Limb (tissue), 2 donors: ENCODE results near the gene PTPRG.
A peak's percentile ranks its signal among the peaks of the same experiment; 100 is the strongest.

ENCODE experiments used
- DNase-seq, 2 donors: peaks; one replicate each; pipeline ENCODE4 v3.0.0-alpha.2; 2016; ENCODE audit errors: extremely low spot score in 2 of 2

PTPRG gene

DNA sequence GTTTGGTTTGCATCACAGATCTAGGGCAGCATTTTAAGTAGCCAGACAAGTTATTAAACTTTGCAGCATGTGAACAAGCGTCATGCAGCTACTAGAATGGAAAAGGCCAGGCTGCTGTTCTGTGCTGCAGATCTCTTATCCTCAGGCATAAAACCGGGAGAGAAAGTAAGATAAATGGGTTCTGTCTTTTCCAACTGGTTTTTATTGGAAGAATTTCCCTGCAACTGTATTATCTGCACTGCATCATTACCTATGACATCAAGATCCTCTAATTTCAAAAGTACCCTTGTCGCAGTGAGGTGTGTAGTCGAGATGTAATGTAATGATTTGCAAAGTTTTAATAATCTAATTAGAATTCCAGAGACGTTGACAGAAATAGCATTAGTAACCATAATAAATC, 571.6 kb downstream of the PTPRG start:
- DNase-seq, result no peak

DNA sequence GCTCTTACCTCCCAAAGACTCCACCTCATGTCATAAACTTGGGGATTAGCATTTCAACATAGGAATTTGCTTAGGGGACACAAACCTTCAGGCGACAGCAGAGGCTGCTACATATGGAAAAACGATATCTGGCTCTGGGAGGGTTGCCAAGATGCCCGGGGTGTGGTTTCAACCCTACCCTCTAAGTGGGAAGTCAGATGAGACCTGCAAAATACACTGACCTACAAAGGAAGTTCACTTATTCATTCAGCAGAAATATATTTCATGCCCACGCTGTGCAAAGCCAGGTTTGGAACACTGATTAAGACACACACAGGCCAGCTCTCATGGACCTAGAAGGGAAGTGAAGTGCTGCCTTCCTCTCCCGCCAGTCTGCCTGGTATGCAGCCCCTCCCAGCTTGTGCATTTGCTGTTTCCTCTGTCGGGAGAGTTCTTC, 572.7 kb downstream of the PTPRG start:
- DNase-seq, result peak; percentile 26 to 46

DNA sequence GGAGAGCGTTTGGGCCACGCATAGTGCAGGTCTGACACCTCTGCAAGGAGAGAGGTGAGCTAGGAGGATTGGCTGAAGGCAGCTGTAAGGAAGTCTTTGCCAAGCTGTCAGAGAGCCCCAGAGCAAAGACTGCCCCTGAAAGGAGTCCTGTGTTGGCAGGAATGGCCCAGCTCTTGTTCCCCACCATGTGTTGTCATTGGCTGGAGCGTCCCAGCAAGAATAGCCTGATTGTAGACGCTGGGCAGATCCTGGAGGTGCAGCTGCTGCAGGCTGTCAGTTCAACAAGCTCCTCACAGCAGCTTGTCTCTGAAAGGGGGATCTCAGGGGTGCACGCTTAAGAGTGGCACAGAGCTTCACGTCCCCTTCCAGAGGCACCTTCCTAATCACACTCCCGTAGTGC, 574.4 kb downstream of the PTPRG start:
- DNase-seq, result no peak

DNA sequence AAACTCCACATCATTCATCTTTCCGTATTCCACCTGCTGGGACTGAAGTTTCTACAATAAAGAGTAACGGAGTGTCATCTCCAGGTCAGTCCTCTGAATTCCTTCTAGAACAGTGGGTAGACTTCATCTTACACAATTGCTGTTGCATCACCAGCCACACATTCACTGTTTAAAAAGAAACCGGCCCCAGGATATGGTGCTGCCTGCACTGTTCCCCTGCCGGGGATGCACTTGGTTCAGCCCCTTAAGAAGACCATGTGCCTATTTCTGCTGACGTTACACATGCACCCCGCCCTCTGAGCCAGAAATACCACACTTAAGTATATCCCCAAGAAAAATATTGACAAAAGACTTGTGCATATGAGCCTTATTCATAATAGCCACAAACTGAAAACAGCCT, 578.6 kb downstream of the PTPRG start:
- DNase-seq, result no peak

DNA sequence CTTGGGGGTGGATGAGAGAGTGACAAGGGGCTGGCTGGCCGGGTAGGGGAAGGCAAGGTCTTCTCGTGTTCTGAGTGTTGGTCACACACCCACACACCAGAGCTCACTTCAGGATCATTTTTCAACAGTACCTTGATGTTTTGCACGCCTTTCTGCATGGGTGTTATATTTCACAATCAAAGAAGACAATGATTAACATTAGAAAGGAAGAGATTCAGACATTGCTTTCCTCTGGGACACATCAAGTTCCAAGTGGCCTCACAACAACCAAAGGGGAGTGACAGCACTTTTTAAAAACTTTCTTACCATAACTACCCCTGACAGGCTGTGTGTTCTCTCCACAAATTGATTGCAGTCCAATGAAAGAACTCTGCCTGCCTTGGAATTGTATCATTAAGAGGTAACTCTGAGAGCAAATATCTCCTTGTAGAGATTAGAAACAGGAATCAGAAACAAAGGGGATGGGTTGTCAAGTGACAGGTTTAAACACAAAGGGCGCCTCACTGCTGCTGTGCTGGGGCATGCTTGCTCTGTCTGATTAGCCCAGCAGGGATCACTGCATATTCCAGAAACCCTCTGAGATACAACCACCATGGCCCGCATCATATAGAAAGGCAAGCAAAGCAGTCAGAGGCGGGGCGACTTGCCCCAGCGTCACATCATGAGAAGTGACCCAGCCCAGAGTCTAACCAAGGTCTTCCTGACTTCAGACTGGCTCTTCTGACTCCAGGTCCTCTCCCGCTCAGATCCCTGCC, 581.1 kb downstream of the PTPRG start:
- DNase-seq, result no peak

DNA sequence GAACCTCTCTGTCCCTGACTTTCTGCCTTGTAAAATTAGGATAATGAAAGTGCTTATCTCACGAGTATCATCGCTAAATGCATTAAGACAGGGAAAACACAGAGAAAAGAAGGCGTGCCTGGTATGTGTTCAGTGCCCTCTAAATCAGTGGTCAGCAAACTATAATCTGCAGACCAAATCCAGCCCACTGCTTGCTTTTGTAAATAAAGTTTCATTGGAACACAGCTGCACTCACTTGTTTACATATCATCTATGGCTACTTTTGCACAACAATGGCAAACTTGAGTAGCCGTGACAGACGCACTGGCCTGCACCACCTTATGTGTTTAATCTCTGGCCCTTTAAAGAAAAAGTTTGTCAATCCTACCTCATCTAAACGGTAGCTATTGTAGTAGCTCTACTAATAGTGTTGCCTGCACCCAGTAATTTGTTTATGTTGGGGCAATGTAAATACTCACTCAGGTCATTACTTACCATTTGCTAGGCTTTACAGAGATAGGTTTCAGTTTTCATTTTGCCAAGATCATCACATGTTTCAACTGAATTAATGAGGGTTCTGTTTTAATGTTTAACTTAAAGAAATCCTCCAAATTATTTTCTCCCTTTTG, 582.6 kb downstream of the PTPRG start:
- DNase-seq, result no peak

DNA sequence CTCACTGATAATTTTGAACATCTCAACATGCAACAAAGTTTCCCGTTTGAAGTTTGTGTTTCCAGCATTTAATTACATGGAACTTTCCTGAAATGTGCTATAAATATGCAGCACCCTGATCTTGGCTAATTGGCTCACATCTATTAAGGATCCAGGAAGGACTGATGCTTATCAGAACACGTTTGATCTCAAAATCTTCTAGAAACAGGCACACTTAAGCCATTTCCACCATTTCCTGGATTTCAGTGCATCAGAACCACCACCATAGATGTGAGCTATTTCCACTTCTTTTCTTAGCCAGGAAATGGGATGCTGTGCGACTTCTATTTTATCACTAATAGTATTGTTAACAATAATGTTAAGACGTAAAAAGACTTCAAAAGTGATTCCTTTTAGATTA, 583.1 kb downstream of the PTPRG start:
- DNase-seq, result no peak

DNA sequence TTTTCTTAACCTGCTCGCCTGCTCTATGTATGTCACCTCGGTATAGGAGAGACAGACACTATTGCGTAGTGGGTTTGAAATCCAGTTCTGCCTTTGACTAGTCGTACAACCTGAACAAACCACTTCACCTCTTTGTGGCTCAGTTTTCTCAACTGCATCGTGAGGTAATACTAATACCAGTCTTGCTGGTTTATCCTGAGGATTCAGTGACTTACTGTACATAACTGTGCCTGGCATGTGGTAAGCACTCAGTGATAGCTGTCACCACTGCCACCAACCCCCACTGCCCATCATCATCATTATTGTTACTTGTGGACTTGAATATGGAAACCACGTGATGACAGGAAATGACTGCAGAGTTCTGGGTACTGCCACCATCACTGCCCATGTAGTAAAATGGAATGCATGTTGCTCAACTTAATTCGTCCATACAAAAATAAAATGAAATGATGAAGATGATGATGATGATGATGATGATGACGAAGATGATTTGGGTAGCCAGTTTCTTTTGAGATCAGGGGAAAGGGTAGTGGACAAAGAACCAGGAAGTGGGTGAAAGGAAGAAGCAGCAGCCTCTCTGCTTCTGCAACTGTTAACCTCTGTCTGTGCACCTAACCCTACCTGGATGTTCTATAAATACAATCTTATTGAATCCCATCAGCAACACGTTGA, 583.9 kb downstream of the PTPRG start:
- no peak for DNase-seq

DNA sequence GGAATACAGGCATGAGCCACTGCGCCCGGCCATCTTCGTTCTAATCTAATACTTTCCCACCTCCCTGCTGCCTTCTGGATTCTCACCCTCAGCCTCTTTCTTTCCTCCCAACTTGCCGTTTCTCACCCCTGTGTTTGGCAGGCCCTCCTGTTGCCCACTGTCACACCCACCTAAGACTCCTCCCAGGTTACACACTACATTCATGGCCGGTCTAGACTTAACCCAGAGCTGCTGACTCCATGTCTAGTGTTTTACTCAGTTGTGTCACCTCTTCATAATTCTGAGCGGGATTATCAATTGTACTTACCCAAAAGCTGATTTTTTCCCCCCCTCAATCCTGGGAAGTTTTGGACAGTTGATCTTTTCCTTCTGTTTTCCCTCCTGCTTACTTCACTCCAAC, 588.2 kb downstream of the PTPRG start:
- no peak for DNase-seq

DNA sequence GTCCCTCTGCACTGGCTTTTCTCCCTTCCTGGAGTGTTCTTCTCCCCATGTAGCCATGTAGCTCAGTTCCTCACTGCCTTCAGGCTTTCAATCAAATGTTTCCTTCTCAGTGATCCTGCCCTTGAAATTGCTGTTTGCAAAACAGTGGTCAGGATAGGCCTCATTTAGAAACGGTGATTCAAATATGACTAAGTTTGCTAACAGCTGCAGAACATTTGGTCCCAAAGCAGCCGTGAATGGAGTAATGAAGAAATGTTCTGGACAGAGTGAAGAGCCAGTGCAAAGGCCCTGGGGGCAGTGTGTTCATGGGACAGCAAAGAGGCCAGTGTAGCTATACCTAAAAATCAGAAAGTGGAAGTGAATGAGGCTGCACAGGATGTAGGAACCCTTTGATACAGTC, 588.6 kb downstream of the PTPRG start:
- no peak for DNase-seq

DNA sequence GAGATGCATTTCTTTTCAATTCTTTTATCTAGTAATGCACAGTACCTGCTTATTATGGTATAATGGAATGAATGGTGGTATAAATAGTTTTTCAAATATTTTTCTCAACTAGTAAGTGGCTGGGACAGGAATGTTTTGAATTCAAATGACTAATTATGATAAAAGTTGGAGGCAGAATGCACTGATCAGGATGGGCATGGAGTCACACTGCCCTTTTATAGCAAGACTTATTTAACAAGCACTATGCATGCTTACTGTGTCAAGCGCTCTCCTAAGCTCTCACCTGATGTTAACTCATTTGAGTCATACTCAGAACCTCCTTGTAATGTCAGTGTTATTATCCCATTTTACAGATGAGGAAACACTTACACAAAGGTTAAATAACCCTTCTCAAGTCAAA, 590.2 kb downstream of the PTPRG start:
- DNase-seq, result no peak

DNA sequence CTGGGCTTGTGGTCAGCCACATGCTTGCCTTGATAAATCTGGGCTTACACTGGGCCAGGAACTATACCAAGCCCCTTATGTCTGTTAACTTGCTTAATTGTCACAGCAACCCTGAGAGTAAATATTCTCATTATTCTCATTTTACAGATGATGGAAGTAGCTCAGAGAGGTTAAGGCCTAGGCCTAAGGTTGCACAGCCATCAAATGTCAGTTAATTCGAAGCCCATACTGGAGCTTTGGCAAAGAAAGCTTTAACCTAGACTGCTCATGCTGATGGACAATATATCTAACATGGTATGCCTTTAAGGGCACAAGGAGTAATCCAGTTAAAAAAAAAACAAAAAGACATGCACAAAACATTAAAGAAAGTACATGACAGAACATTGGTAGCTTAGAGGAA, 591.9 kb downstream of the PTPRG start:
- DNase-seq, result no peak

DNA sequence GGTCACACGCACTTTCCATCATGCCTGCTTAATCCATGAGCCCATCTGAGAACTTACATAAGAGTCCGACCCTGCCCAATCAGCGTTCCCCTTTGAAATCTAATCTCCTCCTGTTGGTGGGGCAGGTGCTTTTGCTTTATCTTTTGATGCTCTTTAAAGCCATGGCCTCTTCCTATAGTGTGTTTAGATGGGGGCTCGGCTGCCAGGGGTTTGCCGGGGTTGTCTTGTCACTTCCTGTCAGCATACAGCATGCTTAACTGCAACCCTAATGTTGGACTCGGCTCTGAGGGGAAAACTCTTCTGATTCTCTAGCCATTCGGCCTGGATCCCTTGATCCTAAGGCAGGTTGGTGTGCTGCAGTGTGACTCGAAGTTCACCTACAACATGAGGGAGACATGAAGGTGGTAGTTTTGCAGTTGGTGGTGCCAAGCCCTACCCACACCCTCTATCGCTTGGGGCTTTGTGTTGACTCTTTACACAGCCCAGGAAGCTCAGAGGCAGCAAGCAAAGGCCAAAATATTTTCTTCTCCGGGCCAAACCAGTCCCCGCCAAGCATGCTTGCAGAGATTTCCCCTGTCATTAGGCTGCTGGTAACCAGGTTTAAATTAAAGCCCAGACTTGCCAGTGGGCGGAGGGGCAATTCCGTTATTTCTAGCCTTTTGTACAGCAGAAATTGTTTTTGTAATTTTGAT, 593.2 kb downstream of the PTPRG start:
- DNase-seq, result no peak

DNA sequence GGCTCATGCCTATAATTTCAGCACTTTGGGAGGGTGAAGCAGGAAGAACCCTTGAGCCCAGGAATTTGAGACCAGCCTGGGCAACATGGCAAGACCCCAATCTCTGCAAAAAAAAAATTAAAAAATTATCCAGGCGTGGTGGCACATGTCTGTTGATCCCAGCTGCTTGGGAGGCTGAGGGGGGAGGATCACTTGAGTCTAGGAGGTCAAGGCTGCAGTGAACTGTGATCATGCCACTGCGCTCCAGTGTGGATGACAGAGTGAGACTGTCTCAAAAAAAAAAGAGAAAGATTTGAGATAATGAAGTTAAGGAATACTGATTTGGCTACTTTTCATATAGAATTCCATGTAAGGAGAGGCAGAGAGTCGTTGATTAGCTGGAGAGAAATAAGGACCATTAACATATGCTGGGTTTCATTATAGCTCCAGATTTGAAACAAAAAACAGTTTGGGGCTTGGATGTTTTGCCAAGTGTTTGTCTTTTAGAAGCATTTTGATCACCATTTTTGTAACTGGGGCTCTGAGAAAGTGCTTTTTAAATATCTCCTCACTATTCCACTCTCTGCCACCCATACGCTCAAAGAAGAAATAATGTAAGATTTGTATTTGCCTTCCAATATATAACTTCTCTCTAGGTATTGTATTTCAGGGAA, 597.8 kb downstream of the PTPRG start:
- no peak for DNase-seq

DNA sequence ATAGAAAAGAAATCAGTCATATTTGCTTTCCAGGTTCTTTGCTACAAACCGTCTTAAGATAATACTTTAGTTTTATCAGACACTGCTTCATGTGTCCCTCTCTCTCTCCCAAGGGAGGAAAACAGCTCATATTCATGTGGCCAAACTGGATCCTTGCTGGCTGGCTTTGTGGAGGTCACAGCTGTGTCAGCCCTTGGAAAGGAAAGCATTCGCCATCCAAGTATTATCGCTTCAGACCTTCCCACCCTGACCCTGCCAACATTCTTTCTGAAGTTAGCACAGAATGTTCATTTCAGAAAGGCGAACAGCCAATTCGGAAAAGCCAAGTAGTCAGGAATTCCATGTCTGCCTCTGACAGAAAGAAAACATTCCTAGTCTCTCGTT, 598.3 kb downstream of the PTPRG start:
- peak in 1 of 2 donors; percentile 38 for DNase-seq

DNA sequence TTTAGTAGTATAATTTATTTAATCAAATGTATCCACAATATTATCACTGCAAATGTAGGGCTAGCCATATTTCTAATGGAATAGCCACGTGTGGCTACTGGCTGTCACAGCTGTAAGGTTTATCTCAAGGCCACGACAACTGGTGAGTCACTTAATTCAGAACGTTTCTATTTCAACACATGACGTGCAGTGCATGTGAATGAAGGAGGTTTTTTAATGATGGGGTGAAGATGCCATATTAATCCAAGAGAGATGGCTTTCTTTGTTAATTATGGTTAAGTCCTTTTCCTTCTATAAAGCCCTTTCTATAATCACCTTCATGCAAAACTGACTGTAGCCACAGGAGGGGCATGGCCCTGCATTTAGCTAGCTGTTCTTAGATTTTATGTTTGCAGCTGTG, 600.0 kb downstream of the PTPRG start:
- DNase-seq, result no peak

DNA sequence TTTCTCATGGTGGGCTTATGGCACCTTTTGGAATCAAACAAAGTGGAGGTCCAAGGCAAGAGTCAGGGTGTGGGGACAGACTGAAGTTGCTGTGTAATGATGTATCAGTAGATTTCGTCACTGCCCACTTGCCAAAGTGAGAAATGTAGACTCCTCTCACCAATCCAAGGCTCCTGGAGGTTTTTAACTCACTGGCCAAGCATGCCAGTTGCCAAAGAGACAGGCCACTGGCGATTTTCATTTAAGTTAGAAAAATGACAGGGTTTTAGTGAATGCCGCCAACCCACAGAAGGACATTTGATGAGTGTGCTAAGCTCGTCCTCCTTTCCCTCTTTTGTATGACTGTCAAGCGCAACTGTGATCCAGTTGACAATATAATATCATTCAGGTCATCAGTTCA, 602.8 kb downstream of the PTPRG start:
- DNase-seq, result no peak

DNA sequence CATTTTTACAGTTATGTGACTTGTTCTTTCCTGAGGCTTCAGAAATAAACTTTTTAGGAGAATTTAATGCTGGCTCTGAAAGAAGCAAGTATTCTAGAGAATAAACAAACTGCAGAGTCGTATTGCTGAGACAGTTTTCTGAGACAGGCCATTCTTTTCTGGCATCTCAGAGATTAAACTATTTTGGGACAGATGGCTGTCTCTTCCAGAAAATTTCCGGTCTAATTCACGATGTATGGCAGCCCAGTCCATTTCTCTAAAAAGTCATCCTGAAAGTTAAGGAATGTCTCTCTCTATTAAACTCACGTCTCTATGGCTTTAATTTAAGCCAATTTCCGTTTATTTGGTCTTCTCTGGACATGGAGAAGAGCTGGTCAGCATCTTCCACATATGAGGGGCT, 603.4 kb downstream of the PTPRG start:
- no peak for DNase-seq

DNA sequence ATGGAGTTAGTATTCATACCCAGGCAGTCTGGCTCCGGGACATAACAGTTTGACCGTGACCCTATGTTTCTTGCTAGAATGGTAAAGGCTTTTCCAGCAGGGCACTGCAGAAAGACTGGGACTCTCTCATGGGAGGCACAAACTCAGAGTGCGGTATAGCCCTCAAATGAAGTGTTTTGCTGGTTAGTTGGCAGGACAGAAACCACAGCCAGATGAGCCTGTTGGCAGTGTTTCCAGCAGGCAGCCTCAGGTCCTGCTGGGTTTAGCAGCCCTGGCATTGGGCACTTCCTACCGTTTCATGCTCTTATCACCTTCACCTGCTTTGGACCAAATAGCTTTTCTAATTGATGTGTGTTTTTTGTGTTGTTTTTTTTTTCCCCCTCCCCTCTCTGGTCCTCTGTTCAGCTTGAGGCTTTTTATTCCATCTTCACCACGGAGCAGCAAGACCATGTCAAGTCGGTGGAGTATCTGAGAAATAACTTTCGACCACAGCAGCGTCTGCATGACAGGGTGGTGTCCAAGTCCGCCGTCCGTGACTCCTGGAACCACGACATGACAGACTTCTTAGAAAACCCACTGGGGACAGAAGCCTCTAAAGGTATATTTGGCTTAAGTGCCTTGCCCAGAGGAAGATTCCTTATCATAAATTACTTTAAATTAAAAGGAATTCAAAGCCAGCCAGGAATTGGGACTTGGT, 606.3 kb downstream of the PTPRG start:
- no peak for DNase-seq

DNA sequence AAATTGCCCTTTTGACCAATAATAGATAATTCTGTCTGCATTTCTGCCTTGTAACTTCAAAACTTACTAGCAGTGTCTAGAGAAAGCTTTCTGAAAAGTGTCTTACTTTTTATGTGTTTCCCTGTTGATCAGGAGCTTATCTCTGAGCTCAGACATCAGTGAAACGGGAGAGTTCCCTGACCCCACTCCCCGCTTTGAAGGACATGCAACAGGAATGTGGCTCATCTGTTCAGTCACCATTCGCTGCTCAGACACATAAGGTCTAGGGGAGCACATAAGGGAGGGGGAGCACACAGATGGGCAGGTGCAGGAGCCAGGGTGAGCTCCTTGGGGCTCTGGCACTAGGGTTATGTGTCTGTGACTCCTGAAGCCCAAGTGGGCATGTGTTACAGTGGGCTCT, 607.0 kb downstream of the PTPRG start:
- DNase-seq, result no peak
